Smooth muscle cell (in vitro differentiated cells): ENCODE data around the gene STEAP1B. TPM values are rescaled to one million over a fixed set of nuclear protein-coding genes. Genes with fewer than 3 reads are reported as not detected.

ENCODE experiments used
- DNase-seq: peaks from one replicate; lab custom pipeline; 2025; ENCODE audit not compliant: unreplicated experiment; lab: John Stamatoyannopoulos, UW
- H2AFZ ChIP-seq: fragments of 200-600 bp; sonication (generic); 2 replicates; pipeline ENCODE4 v1.6.0; 2016; ENCODE audit warnings: antibody characterized with exemption, low read depth, mild to moderate bottlenecking
- H3F3A ChIP-seq: fragments of 200-600 bp; sonication (generic); 2 replicates; pipeline ENCODE4 v1.6.0; 2017; ENCODE audit warnings: antibody characterized with exemption, low read depth
- H3K27ac ChIP-seq: fragments of 200-600 bp; sonication (generic); 2 replicates; pipeline ENCODE4 v1.5.1; 2016; ENCODE audit warnings: low read depth, mild to moderate bottlenecking
- H3K27me3 ChIP-seq: fragments of 200-600 bp; sonication (generic); 2 replicates; pipeline ENCODE4 v1.6.1; 2016; ENCODE audit warnings: low read depth, mild to moderate bottlenecking
- H3K36me3 ChIP-seq: fragments of 200-600 bp; sonication (generic); 2 replicates; pipeline ENCODE4 v1.5.1; 2016; ENCODE audit warnings: low read depth
- H3K4me1 ChIP-seq: fragments of 200-600 bp; sonication (generic); 2 replicates; pipeline ENCODE4 v1.5.1; 2016; ENCODE audit warnings: low read depth
- H3K4me2 ChIP-seq: fragments of 200-600 bp; sonication (generic); 2 replicates; pipeline ENCODE4 v1.6.0; 2016; ENCODE audit warnings: mild to moderate bottlenecking
- H3K4me3 ChIP-seq: fragments of 200-600 bp; sonication (generic); 2 replicates; pipeline ENCODE4 v1.5.1; 2016; ENCODE audit warnings: mild to moderate bottlenecking
- H3K79me2 ChIP-seq: fragments of 200-600 bp; sonication (generic); 2 replicates; pipeline ENCODE4 v1.6.0; 2016; ENCODE audit warnings: low read depth, mild to moderate bottlenecking
- H3K9ac ChIP-seq: fragments of 200-600 bp; sonication (generic); 2 replicates; pipeline ENCODE4 v1.6.0; 2016; ENCODE audit warnings: low read depth
- H3K9me3 ChIP-seq: fragments of 200-600 bp; sonication (generic); replicated peaks from 2 replicates; pipeline ENCODE4 v1.5.1; 2016; ENCODE audit warnings: low read depth
- H4K20me1 ChIP-seq: fragments of 200-600 bp; sonication (generic); 2 replicates; pipeline ENCODE4 v1.6.0; 2016; ENCODE audit warnings: low read depth
- WGBS: methylation state at CpG from one replicate; pipeline ENCODE4 v1.1.7; 2016; ENCODE audit warnings: low lambda C conversion rate; 5-methylcytosine and 5-hydroxymethylcytosine counted together
- polyA plus RNA-seq: library from polyadenylated mRNA; unstranded; fragments of >200 nt; fragmentation: Nextera tagmentation; extraction: Ambion mirVana; gene quantifications from 2 replicates; pipeline ENCODE4 v1.2.1, GENCODE V29; 2016
- total RNA-seq: library from RNA; depleted of rRNA; stranded (reverse); fragments of >200 nt; gene quantifications from 2 replicates; pipeline ENCODE4 v1.2.3, GENCODE V29; 2014
- TF ChIP-seq, protein P1 (sequence below): fragments of 200-600 bp; sonication (generic); IDR thresholded peaks from 2 replicates; pipeline ENCODE4 v1.5.1; 2017; ENCODE audit warnings: borderline replicate concordance, mild to moderate bottlenecking, antibody characterized with exemption; ENCODE audit not compliant: insufficient read depth, poor library complexity, severe bottlenecking

The STEAP1B gene
- total and polyA plus RNA-seq, 2 experiments from 2014 or later, result 0.40 TPM; not detected in 1

- no peaks in the 10 kb centered on the region for H3K9me3 ChIP-seq
- H3K36me3 ChIP-seq, result no peaks in the 10 kb centered on the region
- no peak overlapping the region for H3K27ac ChIP-seq
- TF ChIP-seq, protein P1, sequence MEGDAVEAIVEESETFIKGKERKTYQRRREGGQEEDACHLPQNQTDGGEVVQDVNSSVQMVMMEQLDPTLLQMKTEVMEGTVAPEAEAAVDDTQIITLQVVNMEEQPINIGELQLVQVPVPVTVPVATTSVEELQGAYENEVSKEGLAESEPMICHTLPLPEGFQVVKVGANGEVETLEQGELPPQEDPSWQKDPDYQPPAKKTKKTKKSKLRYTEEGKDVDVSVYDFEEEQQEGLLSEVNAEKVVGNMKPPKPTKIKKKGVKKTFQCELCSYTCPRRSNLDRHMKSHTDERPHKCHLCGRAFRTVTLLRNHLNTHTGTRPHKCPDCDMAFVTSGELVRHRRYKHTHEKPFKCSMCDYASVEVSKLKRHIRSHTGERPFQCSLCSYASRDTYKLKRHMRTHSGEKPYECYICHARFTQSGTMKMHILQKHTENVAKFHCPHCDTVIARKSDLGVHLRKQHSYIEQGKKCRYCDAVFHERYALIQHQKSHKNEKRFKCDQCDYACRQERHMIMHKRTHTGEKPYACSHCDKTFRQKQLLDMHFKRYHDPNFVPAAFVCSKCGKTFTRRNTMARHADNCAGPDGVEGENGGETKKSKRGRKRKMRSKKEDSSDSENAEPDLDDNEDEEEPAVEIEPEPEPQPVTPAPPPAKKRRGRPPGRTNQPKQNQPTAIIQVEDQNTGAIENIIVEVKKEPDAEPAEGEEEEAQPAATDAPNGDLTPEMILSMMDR, result no peak
- H3F3A ChIP-seq, result no peaks in the 10 kb centered on the region
- no peak overlapping the region for H2AFZ ChIP-seq
- no peaks in the 10 kb centered on the region for H3K27me3 ChIP-seq
- DNase-seq, result no peak
- WGBS, result 89% methylated on average over 2 of the region's 2 CpGs
- H3K4me1 ChIP-seq, result peaks cover 5% of the 10 kb centered on the region
- H3K4me2 ChIP-seq, result no peak overlapping the region
- no peaks in the 10 kb centered on the region for H4K20me1 ChIP-seq
- no peak overlapping the region for H3K4me3 ChIP-seq
- H3K79me2 ChIP-seq, result no peaks in the 10 kb centered on the region
- no peak overlapping the region for H3K9ac ChIP-seq
These were observed 85.6 kb downstream of the STEAP1B start for GRCh38 chr7:22414424-22414823.

DNA sequence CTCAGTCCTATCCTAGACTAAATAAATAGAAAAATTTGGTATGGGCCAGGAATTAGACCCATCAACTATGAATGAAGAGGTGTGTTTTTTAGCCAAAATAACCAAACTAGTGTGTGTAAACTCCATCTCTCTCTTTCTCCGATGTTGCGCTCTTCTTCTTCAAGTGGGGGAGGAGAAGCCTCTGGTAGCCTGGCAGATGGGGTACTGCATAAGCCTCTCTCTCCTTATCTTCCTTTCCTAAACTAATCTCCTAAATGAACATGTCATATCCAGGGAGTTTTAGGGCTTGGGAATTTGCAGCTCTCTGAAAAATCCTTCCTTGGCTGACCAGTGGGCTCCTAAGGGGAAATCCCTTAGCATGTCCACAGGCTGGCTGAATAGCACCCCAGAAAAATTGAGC, 86.8 kb downstream of the STEAP1B start:
- TF ChIP-seq, protein P1, result no peak
- no peaks in the 10 kb centered on the region for H3F3A ChIP-seq
- no peak overlapping the region for H3K9ac ChIP-seq
- WGBS, result 92% methylated on average over 2 of the region's 2 CpGs
- H3K4me3 ChIP-seq, result no peak overlapping the region
- H3K4me1 ChIP-seq, result peaks cover 5% of the 10 kb centered on the region
- no peaks in the 10 kb centered on the region for H3K9me3 ChIP-seq
- no peak overlapping the region for H3K27ac ChIP-seq
- H2AFZ ChIP-seq, result no peak overlapping the region
- no peaks in the 10 kb centered on the region for H4K20me1 ChIP-seq
- no peaks in the 10 kb centered on the region for H3K27me3 ChIP-seq
- H3K36me3 ChIP-seq, result no peaks in the 10 kb centered on the region
- no peak overlapping the region for H3K4me2 ChIP-seq
- DNase-seq, result no peak
- H3K79me2 ChIP-seq, result no peaks in the 10 kb centered on the region

DNA sequence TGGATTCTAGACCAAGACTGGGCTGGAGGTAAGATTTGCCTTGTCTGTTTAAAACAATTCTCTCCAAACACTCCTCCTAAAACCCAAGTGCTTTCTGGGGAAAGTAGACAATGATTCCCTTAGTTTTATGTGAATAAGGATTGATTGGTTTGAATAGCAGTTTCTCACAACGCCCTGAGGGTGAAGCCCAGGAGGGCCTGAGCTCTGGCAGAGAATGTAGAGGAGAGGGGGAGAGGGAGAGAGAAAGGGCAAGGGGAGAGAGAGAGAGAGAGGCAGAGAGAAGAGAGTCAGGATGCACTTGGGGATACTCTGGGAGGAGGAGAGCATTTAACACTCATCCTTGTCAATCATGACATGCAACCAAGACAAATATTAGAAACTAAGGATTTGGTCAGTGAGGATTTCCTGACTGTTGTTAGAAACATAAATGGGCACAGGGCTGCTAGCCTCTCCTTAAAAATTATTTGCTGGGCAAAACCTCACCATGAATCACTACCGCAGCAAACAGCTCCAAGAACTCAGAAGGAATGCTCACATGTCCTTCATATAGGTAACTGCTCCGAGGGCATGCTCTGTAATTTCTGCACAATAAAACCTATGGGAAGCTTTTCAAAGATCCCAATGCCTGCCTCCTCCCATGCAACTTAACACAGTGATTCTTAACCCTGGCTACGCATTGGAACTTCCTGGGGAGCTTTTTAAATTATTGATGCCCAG, 87.9 kb downstream of the STEAP1B start:
- Histone ChIP-seq H3F3A (no peaks in the 10 kb centered on the region), H3K4me1 (peaks cover 5% of the 10 kb centered on the region), H3K27ac (no peak overlapping the region), H3K79me2 (no peaks in the 10 kb centered on the region), H3K27me3 (no peaks in the 10 kb centered on the region), H3K36me3 (no peaks in the 10 kb centered on the region), H3K9me3 (no peaks in the 10 kb centered on the region), H3K4me2 (no peak overlapping the region), H3K4me3 (no peak overlapping the region), H2AFZ (no peak overlapping the region), H4K20me1 (no peaks in the 10 kb centered on the region), H3K9ac (no peak overlapping the region)
- 72% methylated on average over 4 of the region's 4 CpGs for WGBS
- TF ChIP-seq, protein P1, result no peak
- DNase-seq, result no peak

DNA sequence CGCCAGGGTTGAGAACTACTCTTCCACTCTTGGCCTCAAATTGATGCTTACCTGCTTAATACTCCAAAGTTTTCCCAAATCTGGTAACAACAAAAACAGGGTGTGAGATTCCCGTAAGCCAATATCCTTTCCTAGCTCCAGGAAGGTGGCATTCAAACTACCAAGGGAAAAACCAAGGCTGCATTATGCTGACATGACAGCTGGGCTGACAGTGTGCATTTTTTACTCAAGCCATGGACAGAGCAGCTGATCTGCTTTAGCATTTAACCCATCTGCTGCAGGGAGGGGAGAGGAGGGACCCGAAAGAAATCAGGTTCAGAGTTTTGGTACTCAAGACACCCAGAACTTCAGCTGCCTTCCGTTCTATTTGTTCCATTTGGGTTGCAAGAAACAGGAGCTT, 93.3 kb downstream of the STEAP1B start:
- peaks cover 2% of the 10 kb centered on the region for H3K4me1 ChIP-seq
- H3K36me3 ChIP-seq, result no peaks in the 10 kb centered on the region
- TF ChIP-seq, protein P1, result no peak
- H4K20me1 ChIP-seq, result no peaks in the 10 kb centered on the region
- H2AFZ ChIP-seq, result no peak overlapping the region
- H3K79me2 ChIP-seq, result no peaks in the 10 kb centered on the region
- H3K9ac ChIP-seq, result no peak overlapping the region
- H3F3A ChIP-seq, result no peaks in the 10 kb centered on the region
- H3K9me3 ChIP-seq, result no peaks in the 10 kb centered on the region
- DNase-seq, result no peak
- no peak overlapping the region for H3K4me2 ChIP-seq
- no peak overlapping the region for H3K4me3 ChIP-seq
- H3K27ac ChIP-seq, result no peak overlapping the region
- WGBS, result 95% methylated on average over 4 of the region's 4 CpGs
- H3K27me3 ChIP-seq, result no peaks in the 10 kb centered on the region
